GM19463 (cell line): Measurements from ENCODE around the gene PAPLN.

ENCODE experiments used
- ATAC-seq: cut with Tn5 transposase; IDR thresholded peaks from one replicate; pipeline ENCODE4 v1.9.1; 2021; ENCODE audit warnings: mild to moderate bottlenecking, moderate library complexity; ENCODE audit not compliant: unreplicated experiment

The PAPLN gene

DNA sequence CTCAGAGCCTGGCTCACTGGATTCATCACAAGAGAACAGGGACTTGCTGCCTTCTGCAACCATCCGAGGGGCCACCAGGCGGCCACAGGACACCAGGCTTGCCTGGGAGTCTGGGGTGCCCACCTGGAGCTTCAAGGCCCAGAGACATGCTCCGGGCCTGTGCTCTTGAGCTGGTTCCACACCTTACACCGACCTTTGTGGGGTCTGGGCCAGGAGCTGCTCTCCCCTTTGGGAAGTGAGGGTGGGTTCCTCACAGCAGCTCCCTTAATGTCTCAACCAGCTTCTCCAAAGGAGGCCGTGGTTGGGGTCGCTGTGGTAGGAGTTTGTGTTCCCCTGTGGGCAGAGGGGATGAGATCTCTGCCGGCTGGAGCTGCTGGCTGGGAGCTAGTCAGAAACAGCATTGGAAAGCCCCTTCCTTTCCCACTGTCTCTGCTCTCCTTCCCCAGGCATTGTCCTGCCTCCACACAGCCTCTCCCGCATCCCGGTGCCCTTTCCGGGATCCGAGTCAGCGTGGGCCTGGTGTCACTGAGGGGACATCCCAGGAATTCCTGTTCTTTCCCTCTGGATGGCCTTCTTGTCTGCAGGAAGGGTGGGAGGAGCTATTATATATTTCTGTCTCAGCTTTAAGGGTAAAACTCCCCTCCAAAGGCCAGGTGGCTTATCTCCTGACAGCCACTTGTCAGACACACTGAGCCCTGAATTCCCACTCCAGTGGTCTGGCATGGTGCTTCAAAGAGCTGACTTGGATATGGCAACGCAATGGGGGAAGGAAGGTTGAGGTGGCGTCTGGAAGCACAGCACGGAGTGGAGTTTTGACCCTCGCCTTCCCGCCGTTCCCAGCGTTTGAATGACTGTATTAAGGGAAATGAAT is 5.1 kb upstream of the PAPLN start:
- ATAC-seq, result no peak

DNA sequence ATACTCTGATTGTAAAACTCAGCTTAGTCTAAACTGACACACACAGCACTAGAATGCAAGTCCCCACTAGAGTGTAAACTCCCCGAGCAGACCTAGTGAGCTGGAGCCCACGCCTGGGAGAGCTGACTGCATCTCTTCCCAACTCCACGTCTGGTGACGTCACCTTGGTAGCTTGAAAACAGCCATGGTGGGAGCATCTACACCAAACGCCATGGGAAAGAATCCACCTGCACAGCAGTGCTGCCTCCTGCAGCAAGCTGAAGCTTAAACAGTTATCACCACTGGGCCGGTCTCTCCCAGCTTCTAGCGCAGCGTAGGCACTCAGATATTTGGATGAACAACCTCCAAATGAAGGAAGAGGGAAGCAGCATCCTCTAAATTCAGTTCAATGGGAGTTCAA is 4.3 kb upstream of the PAPLN start:
- ATAC-seq, result no peak

DNA sequence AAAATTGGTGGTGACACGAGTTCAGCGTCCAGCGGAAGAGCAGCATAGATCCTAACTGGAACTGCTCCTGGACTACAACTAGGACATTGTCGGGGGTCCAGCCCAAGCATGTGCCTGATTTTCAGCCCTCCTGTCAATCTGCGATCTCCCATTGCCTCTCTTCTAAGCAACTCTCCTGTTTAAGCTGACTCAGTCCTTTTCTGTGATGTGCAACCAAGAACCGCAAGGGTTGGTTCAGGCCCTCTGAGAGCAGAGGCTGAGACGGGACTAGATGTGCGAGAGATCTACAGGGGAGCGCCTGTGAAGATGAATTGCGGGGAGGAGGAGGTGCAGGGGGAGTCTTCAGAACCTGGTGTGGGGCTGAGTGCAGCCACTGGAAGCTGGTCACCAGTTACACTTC is 3.7 kb upstream of the PAPLN start:
- no peak for ATAC-seq

DNA sequence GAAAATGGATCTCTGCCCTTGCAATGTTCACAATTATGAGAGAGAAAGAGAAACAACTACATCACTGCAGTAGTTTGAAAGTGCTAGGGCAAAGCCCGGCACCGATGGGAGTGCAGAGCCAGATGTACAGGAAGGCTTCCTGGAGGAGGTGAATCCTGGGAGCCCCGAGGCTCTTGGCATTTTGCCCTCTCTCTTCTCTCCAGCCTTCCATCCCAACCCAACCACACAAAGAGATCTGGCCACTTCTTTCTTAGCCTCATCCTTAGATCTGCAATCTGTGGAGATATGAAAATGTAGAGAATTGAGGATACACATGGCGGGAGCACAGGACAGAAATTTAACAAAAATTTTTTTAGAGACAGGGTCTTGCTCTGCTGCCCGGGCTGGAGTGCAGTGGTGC is 3.3 kb upstream of the PAPLN start:
- ATAC-seq, result no peak

DNA sequence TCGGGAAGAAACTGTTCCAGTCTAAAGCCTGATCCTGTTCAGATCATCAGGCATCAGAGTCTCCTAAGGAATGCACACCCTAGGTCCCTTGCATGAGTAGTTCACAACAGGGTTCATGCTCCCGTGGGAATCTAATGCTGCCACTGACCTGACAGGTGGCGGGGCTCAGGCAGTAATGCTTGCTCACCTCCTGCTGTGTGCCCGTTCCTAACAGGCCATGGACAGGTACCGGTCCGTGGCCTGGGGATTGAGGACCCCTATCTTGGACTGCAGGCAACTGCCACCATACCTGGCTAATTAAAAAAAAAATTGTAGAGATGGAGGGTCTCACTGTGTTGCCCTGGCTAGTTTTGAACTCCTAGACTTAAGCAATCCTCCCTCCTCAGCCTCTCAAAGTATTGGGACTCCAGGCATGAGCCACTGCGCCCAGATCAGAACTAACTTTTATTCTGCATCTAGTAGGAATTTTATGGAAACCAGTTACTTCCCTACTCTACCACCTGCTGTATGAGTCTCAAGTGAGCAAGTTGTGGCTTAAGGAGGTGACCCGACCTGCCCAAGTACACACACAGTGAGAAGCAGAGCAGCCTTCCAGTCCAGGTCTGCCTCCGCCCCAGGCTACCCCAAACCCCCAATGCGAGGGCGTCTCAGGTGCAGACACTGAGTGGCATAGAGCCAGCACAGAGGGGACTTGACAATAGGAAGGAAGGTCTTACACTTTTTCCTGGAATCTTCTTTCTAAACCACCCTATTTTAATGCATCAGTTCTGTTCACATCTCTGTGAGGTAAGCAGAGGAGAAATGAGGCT is 2.5 kb upstream of the PAPLN start:
- ATAC-seq, result no peak

DNA sequence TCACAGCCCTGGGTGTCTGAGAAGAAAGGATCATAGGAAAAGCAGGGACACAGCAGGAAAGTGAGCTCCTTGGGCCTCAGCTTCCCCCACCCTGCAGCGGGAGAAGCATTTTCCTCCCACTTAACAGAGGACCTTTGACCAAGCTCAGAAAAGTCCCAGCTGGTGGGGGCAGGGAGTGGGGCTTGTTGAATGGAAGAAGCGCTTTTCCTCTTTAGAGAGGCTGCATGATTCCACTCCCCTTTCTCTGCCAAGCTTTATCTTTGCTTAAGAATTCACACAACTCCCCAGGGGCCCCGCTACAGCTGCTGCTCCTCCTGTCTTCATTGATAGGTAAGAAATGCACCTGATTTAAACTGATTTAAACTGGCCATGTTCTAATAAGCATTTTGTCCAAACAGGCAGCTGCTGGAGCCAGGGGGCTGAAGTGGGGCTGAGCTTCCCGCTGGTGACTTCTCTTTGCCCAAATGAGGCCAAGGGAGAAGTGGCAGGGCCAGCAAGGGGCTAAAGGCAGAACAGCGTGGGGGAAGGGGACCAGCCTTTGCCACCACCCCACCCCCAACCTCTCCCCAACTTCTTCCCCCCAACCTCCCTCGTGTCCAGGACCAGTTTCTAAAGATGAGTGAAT is 1.7 kb upstream of the PAPLN start:
- no peak for ATAC-seq

DNA sequence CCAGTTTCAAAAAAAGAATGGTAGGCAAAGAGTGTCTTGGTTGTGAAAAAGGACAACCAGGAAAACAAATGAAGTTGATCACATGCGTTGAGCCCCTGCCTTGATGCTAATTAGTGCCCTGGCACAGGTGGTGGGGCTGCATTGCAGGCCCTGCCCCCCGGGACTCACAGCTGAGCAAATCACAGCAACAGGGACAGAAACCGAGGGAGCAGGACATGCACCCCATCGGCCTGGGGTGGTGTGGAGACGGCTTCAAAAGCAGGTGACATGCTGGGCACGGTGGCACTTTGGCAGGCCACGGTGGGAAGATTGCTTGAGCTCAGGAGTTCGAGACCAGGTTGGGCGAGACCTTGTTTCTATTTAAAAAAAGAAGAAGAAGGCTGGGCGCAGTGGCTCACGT is 1.1 kb upstream of the PAPLN start:
- no peak for ATAC-seq

DNA sequence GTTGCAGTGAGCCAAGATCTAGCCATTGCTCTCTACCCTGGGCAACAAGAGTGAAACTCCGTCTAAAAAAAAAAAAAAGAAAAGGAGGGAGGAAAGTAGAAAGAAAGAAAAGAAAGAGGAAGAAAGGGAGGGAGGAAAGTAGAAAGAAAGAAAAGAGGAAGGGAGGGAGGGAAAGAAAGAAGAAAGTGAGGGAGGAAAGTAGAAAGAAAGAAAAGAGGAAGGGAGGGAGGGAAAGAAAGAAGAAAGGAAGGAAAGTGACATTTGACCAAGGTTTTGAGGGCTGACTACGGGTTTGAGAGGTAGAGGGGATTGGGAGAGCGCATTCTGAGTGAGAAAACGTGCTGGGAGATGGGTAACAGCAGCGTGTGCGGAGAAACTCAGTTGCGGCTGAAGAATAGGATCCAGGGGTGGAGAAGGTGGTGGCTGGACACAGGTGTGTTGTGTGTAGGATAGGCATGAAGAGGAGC is 521 bp upstream of the PAPLN start:
- ATAC-seq, result no peak

DNA sequence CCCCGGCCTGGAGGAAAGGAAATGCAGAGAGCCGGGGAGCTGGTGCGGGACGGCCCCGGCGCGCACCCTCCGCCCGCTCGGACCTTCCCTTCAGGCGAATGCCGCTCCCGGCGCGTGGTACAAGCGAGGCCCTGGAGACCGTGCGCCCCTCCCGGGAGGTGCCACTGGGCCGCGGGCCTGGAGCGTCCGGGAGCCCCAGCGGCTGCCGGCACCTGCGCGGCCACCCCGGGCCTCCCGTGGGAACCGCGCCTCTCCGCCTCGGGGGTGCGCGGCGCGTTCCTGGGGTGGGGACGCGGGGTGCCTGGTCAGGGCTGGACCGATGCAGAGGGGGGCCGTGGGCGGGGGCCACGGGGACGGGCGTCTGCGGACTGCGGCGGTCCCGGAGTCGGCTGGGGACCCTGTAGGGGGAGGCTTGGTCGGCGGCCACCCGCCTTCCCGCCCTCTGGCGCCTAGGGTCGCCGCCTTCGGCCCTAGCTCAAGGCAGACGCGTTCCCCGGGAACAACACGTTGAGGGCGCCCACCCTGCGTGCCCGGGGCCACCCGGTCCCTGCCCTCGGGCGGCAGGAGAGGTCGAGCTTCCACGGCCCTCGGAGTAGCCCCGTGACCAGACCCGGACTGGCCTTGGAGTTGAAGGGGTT is 599 bp downstream of the PAPLN start:
- no peak for ATAC-seq

DNA sequence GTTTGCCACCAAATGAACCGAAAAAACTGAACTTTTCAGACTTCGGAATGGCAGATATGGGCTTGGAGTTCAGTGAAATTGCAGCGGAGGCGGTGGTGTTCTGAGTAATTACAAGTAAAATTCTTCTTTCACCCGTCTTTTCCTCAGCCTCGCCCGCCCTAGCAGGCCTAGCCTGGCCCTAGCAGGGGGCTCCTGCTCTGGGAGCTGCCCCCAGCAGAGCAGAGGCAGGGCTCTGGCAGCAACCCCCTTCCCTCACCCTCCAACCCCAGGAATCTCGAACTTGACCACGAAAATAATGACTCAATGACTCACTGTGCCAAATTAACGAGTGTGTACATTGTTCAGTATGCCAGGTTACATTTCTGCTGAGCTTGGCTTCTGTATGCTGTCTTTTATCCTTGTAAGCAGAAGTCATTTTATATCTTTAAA is 1.1 kb downstream of the PAPLN start:
- ATAC-seq, result no peak

DNA sequence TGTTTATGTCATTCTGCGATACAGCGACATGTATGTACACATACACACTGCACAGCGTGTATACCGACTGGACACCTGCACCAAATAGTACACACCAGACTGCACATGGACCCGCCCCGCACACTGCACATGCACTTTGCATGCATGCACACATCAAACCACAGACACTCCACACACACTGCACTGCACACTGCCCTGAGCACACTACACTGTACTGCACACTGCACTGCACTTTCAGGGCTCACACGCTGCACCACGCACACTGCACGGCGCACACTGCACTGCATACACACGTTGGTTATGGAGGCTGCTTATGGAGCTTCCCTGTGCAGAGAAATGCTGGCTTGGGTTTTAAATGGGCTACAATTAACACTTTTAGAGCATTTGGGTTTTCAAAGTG is 1.6 kb downstream of the PAPLN start:
- no peak for ATAC-seq

DNA sequence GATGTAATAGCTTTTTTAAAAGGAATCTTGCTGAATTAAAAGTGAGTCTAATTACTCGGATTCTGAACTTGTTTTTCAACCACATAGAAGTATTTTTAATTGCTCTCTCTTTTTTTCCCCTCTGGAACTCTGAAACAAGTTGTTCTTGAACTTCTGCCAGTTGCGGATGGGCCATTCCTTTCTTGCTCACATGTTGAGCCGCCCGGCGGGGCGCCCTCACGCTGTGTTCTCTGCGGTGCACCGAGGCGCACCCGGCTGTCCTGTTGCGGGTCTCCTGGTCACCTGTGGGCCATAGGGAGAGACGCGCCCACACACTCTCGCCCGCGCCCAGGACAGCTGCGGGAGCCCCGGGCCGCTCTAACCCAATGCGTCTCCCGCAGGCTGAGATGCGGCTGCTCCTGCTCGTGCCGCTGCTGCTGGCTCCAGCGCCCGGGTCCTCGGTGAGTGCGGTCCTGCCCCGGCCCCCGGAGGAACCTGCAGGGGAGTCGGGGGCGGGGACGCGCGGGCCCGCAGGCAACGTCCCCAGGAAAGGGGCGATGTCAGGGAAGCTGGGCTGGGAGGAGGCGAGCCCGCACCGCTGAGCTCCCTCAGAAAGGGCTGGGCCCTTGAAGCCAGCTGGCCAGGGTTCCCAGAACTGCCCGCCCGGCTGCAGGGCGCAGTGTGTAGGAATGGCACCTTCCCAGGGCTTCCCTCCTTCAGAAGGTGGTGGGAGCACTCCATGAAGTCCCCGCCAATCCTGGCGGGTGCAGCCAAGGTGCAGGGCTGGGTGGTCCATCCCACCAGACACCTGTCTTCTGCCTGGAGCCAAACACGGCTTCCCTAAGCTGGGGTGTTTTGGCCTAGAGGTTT is 2.3 kb downstream of the PAPLN start:
- no peak for ATAC-seq

DNA sequence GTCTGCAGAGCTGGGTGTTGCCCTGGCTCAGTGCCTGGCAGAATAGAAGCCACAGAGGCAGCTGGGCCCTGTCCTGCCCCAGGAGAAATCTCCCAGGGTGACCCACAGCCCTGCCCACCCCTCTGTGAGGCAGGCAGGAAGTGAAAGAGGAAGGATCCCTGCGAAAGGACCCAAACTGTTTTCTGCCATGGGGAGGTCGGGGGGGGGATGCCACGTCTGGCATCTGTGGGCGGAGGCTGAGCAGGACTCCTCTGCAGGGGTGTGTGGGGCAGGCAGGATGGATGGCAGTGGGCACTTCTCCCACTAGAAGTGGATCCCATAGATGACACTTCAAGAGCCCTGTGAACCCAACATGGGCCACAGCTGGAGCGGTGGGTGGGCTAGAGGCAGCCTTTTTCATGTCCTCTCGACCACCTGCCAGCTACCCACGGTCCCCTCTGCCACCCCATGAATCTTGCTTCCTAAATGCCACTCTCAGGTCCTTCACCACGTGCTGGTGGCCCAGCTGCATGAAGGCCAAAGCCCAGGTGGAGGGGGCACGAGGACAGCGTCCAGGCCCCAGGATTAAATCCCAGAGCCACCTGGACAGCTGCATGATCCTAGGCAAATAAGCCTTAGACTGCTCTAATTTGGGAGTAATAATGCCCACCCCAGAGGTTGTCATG is 3.6 kb downstream of the PAPLN start:
- ATAC-seq, result no peak

DNA sequence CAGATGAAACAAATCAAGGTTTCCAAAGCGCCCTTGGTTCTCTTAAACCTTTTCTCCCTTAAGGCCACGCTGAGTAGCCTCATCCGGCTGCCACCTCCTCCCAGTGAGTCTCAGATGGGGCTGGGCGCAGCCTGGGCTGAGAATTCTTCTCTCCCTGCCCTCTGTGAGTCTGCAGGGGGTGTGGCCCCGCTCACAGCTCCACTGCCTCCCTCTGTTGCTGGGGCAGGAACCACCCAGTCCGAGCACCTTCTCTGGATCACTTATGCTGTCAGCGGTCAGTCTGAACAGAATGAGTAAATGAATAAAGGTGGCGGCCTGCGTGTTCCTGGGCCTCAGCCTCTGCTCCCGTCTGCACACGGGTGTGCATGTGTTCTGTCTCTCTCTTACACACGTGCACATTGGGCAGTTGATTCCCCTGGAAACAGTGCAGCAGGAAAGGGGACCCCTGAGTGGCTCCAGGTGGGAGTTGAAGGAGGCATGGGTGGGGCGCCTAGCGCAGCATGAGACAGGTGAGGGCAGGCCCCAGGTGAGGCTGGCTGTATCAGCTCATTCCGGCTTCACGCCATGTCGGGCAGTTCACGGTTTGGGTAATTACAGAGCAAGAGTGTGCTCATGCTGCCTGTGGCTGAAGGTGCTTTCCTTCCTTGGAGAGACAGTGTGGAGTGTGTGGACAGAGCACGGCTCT is 4.3 kb downstream of the PAPLN start:
- no peak for ATAC-seq

DNA sequence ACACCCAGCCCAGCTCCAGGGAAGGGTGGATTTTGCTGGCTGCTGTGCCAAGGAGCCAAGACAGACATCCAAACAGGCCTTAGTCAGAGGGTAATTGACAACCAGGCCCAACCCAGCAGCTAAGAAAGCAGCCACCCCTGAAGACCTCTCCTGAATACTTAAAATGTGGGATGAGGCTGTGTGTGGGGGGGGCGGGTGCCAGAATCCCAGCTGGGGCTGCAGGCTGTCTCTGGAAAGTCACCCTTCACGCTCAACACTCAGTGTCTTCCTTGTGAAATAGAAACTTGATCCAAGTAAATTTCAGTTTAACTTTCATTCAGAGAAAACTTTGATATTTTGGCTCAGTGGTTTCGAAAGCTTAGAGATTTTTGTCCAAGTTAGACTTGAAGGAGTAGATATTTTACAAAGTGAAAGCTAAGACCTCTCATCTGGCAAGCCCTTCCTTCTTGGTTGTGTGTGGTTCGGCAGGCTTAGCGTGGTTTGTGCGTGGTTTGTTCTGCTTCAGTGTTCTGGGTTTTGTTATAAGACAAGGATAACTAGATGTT is 5.1 kb downstream of the PAPLN start:
- no peak for ATAC-seq

DNA sequence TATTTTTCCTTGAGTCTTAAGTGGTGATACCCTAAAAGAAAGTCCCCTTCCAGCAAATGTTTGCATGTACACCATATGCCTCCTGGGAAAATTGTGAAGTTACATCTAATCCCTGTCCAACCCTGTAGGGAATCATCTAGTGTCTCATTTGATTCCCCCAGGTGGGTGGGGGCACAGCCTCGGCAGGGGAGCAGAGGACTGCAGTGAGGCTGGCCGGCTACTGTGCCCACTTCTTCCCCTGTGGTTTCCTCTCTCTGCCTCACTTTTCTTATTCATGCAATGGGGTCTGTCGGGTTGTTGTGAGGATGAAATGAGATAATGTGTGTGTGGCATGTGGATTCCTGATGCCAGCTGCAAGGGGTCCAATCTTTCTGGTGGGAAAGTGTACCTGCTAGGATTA is 6.0 kb downstream of the PAPLN start:
- ATAC-seq, result no peak

DNA sequence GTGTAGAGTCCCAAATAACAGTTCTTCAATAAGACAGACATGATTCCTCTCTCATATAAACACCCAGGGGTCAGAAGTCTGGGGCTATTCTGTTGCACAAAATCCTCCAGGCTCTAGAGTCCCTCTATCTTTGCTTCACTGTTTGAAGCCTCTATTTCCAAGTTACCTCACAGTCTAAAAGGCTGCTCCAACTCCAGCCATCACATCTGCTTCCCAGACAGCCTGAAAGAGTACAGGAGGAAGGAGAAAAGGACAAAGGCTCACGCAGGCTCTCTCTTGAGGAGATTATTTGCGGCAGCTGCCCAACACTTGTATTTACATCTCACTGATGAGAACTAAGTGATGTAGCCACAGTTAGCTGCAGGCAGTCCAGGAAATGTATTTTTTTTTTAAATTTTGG is 6.4 kb downstream of the PAPLN start:
- no peak for ATAC-seq

DNA sequence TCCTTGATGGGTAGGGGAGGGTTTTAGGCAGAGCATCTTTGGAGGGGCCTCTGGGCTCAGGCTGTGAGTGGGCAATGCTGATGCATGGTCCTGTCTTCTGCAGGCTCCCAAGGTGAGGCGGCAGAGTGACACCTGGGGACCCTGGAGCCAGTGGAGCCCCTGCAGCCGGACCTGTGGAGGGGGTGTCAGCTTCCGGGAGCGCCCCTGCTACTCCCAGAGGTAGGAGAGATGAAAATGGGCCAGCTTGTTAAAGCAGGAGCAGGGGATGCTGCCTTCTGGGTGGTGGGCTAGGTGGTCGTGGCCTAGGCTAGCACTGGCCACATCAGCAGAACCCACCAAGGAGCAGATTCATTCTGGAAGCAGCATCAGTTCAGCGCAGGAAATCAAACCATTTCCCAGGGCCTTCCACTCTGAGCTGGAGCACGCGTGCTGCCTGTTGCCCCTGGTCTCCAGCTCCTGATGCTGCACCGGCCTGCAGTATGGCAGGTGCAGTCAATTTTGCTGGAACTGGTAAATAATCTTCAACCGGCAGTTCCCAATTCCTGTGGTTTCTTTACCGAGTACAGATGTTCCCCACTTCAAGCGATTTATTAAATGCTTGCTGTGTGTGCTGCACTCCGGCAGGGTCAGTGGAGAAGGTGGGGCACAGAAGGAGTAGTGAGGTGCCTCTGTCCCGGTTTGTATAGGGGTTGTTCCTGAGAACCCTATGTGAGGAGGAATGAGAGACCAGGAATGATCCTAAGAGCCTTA is 7.4 kb downstream of the PAPLN start:
- ATAC-seq, result no peak
